ENCODE results near the gene XIAP.
"Not testable (repeated sequence)": the region's sequence is repeated elsewhere in the genome, so short reads cannot be mapped to it uniquely, and the experiment has no call there.

The XIAP gene

DNA sequence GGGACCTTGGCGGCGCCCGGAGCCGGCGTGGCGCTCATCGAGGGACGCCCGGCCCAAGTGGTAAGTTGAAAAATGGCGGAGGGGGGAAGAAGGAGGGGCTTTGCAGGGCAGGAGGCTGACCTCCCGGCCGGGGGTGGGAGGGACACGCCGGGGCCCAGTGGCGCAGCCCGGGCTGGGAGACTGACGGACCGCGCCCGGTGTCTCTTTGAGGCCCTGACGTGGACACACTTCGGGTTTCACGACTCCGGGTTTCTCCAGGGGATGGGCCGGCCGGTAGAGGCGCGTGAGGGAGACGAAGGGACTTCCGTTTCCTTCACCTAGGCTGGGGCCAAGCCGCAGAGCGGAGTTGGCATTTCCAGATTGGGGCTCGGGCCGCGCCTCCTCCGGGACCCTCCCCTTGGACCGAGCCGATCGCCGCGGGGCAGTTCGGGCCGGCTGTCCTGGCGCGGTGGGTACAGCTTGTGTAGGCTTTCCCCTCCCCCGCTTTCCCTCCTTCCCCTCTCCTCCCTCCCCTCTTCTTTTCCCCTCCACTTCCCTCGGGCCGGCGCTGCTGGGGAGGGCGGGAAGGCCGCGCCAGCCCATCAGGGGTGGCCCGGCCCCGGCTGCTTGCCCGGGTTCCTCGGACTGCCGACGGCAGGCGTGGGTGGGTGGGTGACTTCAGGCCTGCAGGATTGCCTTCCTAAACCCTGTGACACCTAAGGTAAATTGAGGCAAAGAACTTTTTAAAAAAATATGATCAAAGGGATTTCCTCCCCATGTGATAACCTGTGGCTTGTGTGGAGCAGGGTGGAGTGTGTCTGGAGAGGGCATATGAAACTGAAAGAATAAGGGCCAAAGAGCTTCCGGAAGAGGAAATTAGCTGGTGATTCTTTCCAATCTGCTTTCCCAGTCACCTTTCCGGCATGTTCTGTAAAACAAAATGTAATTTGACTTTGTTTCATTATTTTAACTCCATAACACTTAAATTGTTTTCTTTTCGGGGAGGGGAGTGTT is at the start of gene XIAP:
XIAP (plus strand) TSS at position 208 of the 993 bp plus-strand sequence. CDS start 25,610 bp downstream, outside the sequence.
- peak; percentile 53 for DNase-seq (ENCODE audit: low read depth)
- TF ChIP-seq, protein P1, sequence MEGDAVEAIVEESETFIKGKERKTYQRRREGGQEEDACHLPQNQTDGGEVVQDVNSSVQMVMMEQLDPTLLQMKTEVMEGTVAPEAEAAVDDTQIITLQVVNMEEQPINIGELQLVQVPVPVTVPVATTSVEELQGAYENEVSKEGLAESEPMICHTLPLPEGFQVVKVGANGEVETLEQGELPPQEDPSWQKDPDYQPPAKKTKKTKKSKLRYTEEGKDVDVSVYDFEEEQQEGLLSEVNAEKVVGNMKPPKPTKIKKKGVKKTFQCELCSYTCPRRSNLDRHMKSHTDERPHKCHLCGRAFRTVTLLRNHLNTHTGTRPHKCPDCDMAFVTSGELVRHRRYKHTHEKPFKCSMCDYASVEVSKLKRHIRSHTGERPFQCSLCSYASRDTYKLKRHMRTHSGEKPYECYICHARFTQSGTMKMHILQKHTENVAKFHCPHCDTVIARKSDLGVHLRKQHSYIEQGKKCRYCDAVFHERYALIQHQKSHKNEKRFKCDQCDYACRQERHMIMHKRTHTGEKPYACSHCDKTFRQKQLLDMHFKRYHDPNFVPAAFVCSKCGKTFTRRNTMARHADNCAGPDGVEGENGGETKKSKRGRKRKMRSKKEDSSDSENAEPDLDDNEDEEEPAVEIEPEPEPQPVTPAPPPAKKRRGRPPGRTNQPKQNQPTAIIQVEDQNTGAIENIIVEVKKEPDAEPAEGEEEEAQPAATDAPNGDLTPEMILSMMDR (IDR thresholded peaks at IDR 0.05; ENCODE audit: low read depth, low read length, missing control alignments), result no peak
- H3K4me3 ChIP-seq (ENCODE audit: low read depth, low read length), result peak within 1 kb of the TSS; percentile 79

DNA sequence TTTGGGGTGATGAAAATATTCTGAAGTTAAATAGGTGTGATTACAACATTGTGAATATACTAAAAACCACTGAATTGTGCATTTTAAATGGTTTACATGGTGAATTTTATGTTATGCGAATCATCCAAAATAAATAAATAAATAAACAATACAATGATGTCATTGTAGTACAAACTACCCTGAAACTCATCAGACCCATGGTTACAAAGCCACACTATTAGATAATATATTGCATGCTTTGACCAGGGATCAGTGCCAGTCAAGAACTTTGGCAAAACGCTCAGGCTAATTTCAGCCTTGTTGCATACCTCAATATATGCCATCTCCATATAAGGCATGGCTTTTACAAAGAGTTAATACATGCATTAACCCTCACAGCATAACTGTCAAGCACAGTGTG is 45.5 kb upstream of the XIAP start:
- DNase-seq (ENCODE audit: low read depth), result no peak
- TF ChIP-seq, protein P1 (IDR thresholded peaks at IDR 0.05; ENCODE audit: low read depth, low read length, missing control alignments), result no peak
- no peak overlapping the region for H3K4me3 ChIP-seq (ENCODE audit: low read depth, low read length)

- DNase-seq (ENCODE audit: low read depth); H3K4me3 ChIP-seq (ENCODE audit: low read depth, low read length): not testable (repeated sequence)
Measured at GRCh38 chrX:123814934-123815394, 44.9 kb upstream of the XIAP start.

DNA sequence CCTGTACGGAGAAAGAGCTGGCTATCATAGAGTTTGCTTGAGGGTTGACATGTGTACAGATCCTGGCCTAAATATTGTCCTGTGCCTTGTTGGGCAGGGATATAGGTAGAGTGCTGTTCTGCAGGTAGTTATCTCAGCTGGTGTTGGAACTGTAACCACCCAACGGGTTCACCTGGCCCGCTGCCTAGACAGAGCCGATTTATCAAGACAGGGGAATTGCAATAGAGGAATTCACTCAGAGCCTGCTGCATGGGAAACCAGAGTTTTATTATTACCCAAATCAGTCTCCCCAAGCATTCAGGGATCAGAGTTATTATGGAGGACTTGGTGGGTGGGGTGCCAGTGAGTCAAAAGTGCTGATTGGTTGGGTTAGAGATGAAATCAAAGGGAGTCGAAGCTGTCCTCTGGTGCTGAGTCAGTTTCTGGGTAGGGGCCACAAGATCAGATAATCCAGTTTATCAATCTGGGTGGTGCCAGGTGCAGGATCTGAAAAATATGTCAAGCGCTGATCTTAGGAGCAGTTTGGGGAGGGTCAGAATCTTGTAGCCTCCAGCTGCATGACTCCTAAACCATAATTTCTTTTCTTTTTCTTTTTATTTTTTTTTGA is 42.5 kb upstream of the XIAP start:
- no peak for DNase-seq (ENCODE audit: low read depth)
- H3K4me3 ChIP-seq (ENCODE audit: low read depth, low read length), result no peak overlapping the region
- TF ChIP-seq, protein P1 (IDR thresholded peaks at IDR 0.05; ENCODE audit: low read depth, low read length, missing control alignments), result no peak

DNA sequence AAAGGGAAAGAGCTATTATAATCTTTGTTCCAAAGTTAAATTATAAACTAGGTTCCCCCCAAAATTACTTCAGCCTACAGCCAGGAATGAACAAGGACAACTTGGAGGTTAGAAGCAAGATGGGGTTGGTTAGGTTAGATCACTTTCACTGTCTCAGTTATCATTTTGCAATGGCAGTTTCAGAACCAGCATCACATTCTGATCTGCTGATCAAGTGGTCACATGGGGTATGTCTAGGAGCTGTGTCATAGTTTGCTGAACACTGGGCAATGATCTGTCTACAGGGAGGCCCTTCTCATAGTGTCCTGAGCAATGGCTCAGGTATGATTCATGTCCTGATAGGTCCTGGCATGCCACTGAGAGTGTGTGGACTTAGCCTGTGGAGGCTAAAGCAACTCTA is 41.6 kb upstream of the XIAP start:
- TF ChIP-seq, protein P1 (IDR thresholded peaks at IDR 0.05; ENCODE audit: low read depth, low read length, missing control alignments), result no peak
- no peak for DNase-seq (ENCODE audit: low read depth)
- no peak overlapping the region for H3K4me3 ChIP-seq (ENCODE audit: low read depth, low read length)

GRCh38 chrX:123822965-123823364 is 36.9 kb upstream of the XIAP start:
- no peak for DNase-seq (ENCODE audit: low read depth)
- TF ChIP-seq, protein P1 (IDR thresholded peaks at IDR 0.05; ENCODE audit: low read depth, low read length, missing control alignments), result no peak
- no peak overlapping the region for H3K4me3 ChIP-seq (ENCODE audit: low read depth, low read length)

GRCh38 chrX:123830309-123830708 is 29.5 kb upstream of the XIAP start:
- TF ChIP-seq, protein P1 (IDR thresholded peaks at IDR 0.05; ENCODE audit: low read depth, low read length, missing control alignments), result no peak
- no peak overlapping the region for H3K4me3 ChIP-seq (ENCODE audit: low read depth, low read length)
- DNase-seq (ENCODE audit: low read depth), result peak; percentile 61

Data from GM12864 (cell line).